Fibroblast of mammary gland (primary cell): Measurements from ENCODE around the gene AP4E1.
"Not testable (repeated sequence)": the region's sequence is repeated elsewhere in the genome, so short reads cannot be mapped to it uniquely, and the experiment has no call there.

Source experiments
- DNase-seq: peaks from one replicate; pipeline ENCODE4 v3.0.0-alpha.2; 2010; ENCODE audit warnings: low read depth
- H3K4me3 ChIP-seq: 2 replicates; pipeline ENCODE4 v1.5.1; 2011; ENCODE audit warnings: low read depth, mild to moderate bottlenecking, low read length, moderate library complexity; ENCODE audit not compliant: control insufficient read depth
- TF ChIP-seq, protein P1 (sequence below): conservative IDR thresholded peaks from 2 replicates; pipeline ENCODE4 v1.5.1; 2011; ENCODE audit warnings: low read depth, low read length, inconsistent platforms; ENCODE audit not compliant: control insufficient read depth, insufficient read depth

Gene AP4E1

DNA sequence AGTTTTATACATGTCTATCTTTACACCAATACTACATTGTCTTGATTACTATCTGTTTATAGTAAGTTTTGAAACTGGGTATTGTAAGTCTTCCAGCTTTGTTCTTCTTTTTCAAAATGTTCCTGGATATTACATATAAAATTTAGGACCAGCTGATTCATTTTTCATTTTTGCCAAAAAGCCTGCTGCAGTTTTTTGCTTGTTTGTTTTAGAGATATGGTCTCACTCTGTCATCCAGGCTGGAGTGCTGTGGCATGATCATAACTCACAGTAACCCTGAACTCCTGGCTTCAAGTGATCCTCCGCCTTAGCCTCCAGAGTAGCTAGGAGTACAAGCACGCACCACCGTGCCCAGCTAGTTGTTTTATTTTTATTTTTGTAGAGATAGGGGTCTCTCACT lies 20.4 kb upstream of the AP4E1 start:
- TF ChIP-seq, protein P1, sequence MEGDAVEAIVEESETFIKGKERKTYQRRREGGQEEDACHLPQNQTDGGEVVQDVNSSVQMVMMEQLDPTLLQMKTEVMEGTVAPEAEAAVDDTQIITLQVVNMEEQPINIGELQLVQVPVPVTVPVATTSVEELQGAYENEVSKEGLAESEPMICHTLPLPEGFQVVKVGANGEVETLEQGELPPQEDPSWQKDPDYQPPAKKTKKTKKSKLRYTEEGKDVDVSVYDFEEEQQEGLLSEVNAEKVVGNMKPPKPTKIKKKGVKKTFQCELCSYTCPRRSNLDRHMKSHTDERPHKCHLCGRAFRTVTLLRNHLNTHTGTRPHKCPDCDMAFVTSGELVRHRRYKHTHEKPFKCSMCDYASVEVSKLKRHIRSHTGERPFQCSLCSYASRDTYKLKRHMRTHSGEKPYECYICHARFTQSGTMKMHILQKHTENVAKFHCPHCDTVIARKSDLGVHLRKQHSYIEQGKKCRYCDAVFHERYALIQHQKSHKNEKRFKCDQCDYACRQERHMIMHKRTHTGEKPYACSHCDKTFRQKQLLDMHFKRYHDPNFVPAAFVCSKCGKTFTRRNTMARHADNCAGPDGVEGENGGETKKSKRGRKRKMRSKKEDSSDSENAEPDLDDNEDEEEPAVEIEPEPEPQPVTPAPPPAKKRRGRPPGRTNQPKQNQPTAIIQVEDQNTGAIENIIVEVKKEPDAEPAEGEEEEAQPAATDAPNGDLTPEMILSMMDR = no peak
- no peak for DNase-seq
- no peak overlapping the region for H3K4me3 ChIP-seq

DNA sequence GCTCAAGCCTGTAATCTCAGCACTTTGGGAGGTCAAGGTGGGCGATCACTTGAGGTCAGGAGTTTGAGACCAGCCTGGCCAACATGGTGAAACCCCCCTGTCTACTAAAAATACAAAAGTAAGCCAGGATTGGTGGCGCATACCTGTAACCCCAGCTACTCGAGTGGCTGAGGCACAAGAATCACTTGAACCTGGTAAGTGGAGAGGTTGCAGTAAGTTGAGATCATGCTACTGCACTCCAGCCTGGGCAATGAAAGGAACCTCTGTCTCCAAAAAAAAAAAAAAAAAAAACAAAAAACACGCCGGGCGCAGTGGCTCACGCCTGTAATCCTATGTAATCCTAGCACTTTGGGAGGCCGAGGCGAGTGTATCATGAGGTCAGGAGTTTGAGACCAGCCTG lies 18.9 kb upstream of the AP4E1 start:
- DNase-seq = no peak
- TF ChIP-seq, protein P1 = no peak
- H3K4me3 ChIP-seq = no peak overlapping the region

DNA sequence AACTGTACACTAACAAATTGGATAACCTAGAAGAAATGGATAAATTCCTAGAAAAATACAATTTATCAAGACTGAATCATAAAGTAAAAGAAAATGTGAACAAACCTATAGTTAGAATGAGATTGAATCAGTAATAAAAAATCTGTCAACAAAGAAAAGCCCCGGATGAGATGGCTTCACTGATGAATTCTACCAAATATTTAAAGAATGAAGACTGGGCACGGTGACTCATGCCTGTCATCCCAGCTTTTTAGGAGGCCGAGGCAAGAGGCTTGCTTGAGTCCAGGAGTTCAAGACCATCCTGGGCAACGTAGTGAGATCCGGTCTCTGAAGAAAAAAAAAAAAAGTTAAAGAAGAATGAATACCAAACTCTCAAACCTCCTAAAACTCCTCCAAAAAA lies 17.7 kb upstream of the AP4E1 start:
- TF ChIP-seq, protein P1 = no peak
- no peak for DNase-seq
- no peak overlapping the region for H3K4me3 ChIP-seq

DNA sequence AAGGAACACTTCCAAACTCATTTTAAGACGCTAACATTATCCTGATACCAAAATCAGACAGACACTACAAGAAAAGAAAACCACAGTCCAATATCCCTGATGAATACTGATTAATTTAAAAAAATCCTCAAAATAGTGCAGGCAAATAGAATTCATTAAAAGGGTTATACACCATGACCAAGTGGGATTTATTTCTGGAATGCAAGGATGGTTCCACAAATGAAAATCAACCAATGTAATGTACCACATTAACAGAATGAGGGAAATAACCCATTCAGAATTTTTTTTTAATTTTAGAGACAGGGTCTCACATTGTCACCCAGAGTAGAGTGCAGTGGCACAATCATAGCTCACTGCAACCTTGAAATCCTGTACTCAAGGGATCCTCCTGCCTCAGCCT lies 17.3 kb upstream of the AP4E1 start:
- no peak for DNase-seq
- TF ChIP-seq, protein P1 = no peak
- H3K4me3 ChIP-seq = no peak overlapping the region

DNA sequence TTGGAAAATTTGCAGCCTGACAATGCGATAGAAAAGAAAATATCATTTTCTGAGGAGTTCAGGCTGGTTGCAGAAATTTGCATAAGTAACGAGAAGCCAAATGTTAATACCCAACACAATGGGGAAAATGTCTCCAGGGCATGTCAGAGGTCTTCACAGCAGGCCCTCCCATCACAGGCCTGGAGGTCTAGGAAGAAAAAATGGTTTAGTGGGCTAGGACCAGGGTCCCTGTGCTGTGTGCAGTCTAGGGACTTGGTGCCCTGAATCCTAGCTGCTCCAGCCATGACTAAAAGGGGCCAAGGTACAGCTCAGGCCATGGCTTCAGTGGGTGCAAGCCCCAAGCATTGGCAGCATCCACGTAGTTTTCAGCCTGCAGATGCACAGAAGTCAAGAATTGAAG lies 14.5 kb upstream of the AP4E1 start:
- no peak for DNase-seq
- no peak overlapping the region for H3K4me3 ChIP-seq
- TF ChIP-seq, protein P1 = no peak

DNA sequence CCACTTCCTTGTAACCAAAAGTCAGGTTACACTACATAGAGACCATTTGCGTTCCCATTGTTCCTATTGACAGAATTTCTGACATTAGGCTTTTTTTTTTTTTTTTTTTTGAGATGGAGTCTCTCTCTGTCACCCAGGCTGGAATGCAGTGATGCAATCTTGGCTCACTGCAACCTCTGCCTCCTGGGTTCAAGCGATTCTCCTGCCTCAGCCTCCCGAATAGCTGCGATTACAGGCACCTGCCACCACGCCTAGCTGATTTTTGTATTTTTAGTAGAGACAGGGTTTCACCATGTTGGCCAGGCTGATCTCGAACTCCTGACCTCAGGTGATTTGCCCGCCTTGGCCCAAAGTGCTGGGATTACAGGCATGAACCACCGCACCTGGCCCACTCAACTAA lies 7.1 kb upstream of the AP4E1 start:
- H3K4me3 ChIP-seq = not testable (repeated sequence)

DNA sequence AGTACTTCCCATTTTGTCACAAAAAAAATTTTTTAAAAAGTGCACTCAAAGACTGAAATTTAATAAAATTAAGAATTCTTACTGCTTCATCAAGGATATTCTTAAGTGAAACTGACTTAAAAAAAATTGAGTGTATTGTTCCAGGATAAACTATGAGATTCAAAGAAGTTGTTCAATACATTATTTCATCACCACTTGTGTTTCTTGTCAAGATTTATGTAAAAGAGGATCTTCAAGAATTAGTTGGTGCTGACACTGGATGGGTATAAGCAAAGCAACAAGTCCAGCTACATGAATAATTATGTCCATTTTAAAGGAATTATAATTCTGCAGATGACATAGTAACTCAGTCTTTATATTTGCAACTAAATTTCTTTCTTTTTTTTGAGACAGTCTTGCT lies 4.3 kb upstream of the AP4E1 start:
- DNase-seq = no peak
- no peak overlapping the region for H3K4me3 ChIP-seq
- TF ChIP-seq, protein P1 = no peak

More for the DNA sequence above, 7.1 kb upstream of the AP4E1 start:
- DNase-seq = not testable (repeated sequence)
